ACC112 (cell line): ENCODE results near the gene PABPC3.

Source experiments
- H2AFZ ChIP-seq: fragments of 200-600 bp; sonication (generic); one replicate; pipeline ENCODE4 v1.6.0; 2017; ENCODE audit warnings: antibody characterized with exemption, low read length; ENCODE audit not compliant: unreplicated experiment
- H3K27ac ChIP-seq: fragments of 200-600 bp; sonication (generic); 2 replicates; pipeline ENCODE4 v1.5.1; 2014; ENCODE audit warnings: low read depth, mild to moderate bottlenecking, antibody characterized with exemption, low read length, moderate library complexity
- H3K27me3 ChIP-seq: fragments of 200-600 bp; sonication (generic); 2 replicates; pipeline ENCODE4 v1.6.1; 2014; ENCODE audit warnings: mild to moderate bottlenecking, antibody characterized with exemption, low read length, moderate library complexity, mixed read lengths; ENCODE audit not compliant: insufficient read depth
- H3K36me3 ChIP-seq: fragments of 200-600 bp; sonication (generic); 2 replicates; pipeline ENCODE4 v1.6.1; 2016; ENCODE audit warnings: mild to moderate bottlenecking, antibody characterized with exemption, low read length, moderate library complexity, mixed read lengths; ENCODE audit not compliant: insufficient read depth
- H3K4me1 ChIP-seq: fragments of 200-600 bp; sonication (generic); one replicate; pipeline ENCODE4 v1.6.1; 2016; ENCODE audit warnings: low read length, mixed read lengths; ENCODE audit not compliant: insufficient read depth, unreplicated experiment, control insufficient read depth
- H3K4me3 ChIP-seq: fragments of 200-600 bp; sonication (generic); 2 replicates; pipeline ENCODE4 v1.5.1; 2014; ENCODE audit warnings: mild to moderate bottlenecking, low read depth, low read length
- H3K79me2 ChIP-seq: fragments of 200-600 bp; sonication (generic); one replicate; pipeline ENCODE4 v1.6.0; 2016; ENCODE audit warnings: low read length; ENCODE audit not compliant: control insufficient read depth, unreplicated experiment, insufficient read depth

The PABPC3 gene

GRCh38 chr13:25095851-25096453, at the start of gene PABPC3:
PABPC3 (plus strand) TSS chr13:25096136; CDS start chr13:25096199, 63 bp downstream.
- Histone ChIP-seq H3K4me3 (peak within 1 kb of the TSS; percentile 48), H3K27ac (no peak within 1 kb of the TSS), H3K36me3 (no peaks in the 10 kb centered on the region), H2AFZ (no peak within 1 kb of the TSS), H3K79me2 (no peaks in the 10 kb centered on the region), H3K27me3 (peaks cover 61% of the 10 kb centered on the region), H3K4me1 (no peaks in the 10 kb centered on the region)

GRCh38 chr13:25046274-25046984, 49.5 kb upstream of the PABPC3 start:
- Histone ChIP-seq H3K4me1 (no peaks in the 10 kb centered on the region), H3K27me3 (peaks cover 81% of the 10 kb centered on the region), H2AFZ (no peak overlapping the region), H3K27ac (no peak overlapping the region), H3K4me3 (peak overlapping the region; percentile 53; the same call in 1 of the 2 replicates), H3K79me2 (no peaks in the 10 kb centered on the region), H3K36me3 (no peaks in the 10 kb centered on the region)

- no peak overlapping the region for H3K27ac ChIP-seq
- no peaks in the 10 kb centered on the region for H3K36me3 ChIP-seq
- no peak overlapping the region for H2AFZ ChIP-seq
- H3K4me1 ChIP-seq: no peaks in the 10 kb centered on the region
- no peaks in the 10 kb centered on the region for H3K79me2 ChIP-seq
- peak overlapping the region; percentile 53; the same call in 1 of the 2 replicates for H3K4me3 ChIP-seq
- H3K27me3 ChIP-seq: peaks cover 75% of the 10 kb centered on the region
Measured at GRCh38 chr13:25046985-25047511, 48.9 kb upstream of the PABPC3 start.

GRCh38 chr13:25051065-25051464, 44.9 kb upstream of the PABPC3 start:
- Histone ChIP-seq H3K4me1 (no peaks in the 10 kb centered on the region), H3K79me2 (no peaks in the 10 kb centered on the region), H3K27ac (no peak overlapping the region), H3K36me3 (no peaks in the 10 kb centered on the region), H2AFZ (no peak overlapping the region), H3K4me3 (no peak overlapping the region), H3K27me3 (peaks cover 41% of the 10 kb centered on the region)

GRCh38 chr13:25059166-25059565, 36.8 kb upstream of the PABPC3 start:
- no peaks in the 10 kb centered on the region for H3K4me1 ChIP-seq
- no peak overlapping the region for H3K4me3 ChIP-seq
- H3K27ac ChIP-seq: no peak overlapping the region
- no peaks in the 10 kb centered on the region for H3K79me2 ChIP-seq
- peaks cover 39% of the 10 kb centered on the region for H3K27me3 ChIP-seq
- no peak overlapping the region for H2AFZ ChIP-seq
- no peaks in the 10 kb centered on the region for H3K36me3 ChIP-seq

GRCh38 chr13:25059958-25060357, 36.0 kb upstream of the PABPC3 start:
- no peaks in the 10 kb centered on the region for H3K79me2 ChIP-seq
- no peaks in the 10 kb centered on the region for H3K36me3 ChIP-seq
- H3K27me3 ChIP-seq: peaks cover 47% of the 10 kb centered on the region
- no peak overlapping the region for H2AFZ ChIP-seq
- H3K4me3 ChIP-seq: no peak overlapping the region
- H3K27ac ChIP-seq: no peak overlapping the region
- no peaks in the 10 kb centered on the region for H3K4me1 ChIP-seq

GRCh38 chr13:25062479-25062878, 33.5 kb upstream of the PABPC3 start:
- Histone ChIP-seq H3K27me3 (peaks cover 60% of the 10 kb centered on the region), H3K4me1 (no peaks in the 10 kb centered on the region), H2AFZ (no peak overlapping the region), H3K79me2 (no peaks in the 10 kb centered on the region), H3K36me3 (no peaks in the 10 kb centered on the region), H3K4me3 (no peak overlapping the region), H3K27ac (no peak overlapping the region)

- H3K27ac ChIP-seq: no peak overlapping the region
- H3K27me3 ChIP-seq: peaks cover 64% of the 10 kb centered on the region
- H2AFZ ChIP-seq: no peak overlapping the region
- no peaks in the 10 kb centered on the region for H3K4me1 ChIP-seq
- H3K79me2 ChIP-seq: no peaks in the 10 kb centered on the region
- H3K36me3 ChIP-seq: no peaks in the 10 kb centered on the region
- no peak overlapping the region for H3K4me3 ChIP-seq
Measured at GRCh38 chr13:25064396-25064795, 31.5 kb upstream of the PABPC3 start.

GRCh38 chr13:25065974-25066770, 29.8 kb upstream of the PABPC3 start:
- Histone ChIP-seq H3K27me3 (peaks cover 56% of the 10 kb centered on the region), H3K27ac (no peak overlapping the region), H3K4me3 (no peak overlapping the region), H3K4me1 (no peaks in the 10 kb centered on the region), H2AFZ (no peak overlapping the region), H3K79me2 (no peaks in the 10 kb centered on the region), H3K36me3 (no peaks in the 10 kb centered on the region)

- Histone ChIP-seq H2AFZ (no peak overlapping the region), H3K4me1 (no peaks in the 10 kb centered on the region), H3K36me3 (no peaks in the 10 kb centered on the region), H3K27me3 (peaks cover 55% of the 10 kb centered on the region), H3K4me3 (no peak overlapping the region), H3K79me2 (no peaks in the 10 kb centered on the region), H3K27ac (no peak overlapping the region)
Measured at GRCh38 chr13:25067064-25067463, 28.9 kb upstream of the PABPC3 start.
